ENCODE results near the gene ZNF554.

- TF ChIP-seq EZH2 (IDR thresholded peaks at IDR 0.05; ENCODE audit: borderline replicate concordance, low read depth, low read length, severe bottlenecking) = no peak
- no peak for TF ChIP-seq POLR2AphosphoS5 (IDR thresholded peaks at IDR 0.05; ENCODE audit: insufficient read depth, low read depth, low read length)
- TF ChIP-seq CTCF (IDR thresholded peaks at IDR 0.05; ENCODE audit: extremely low read depth in 1 of 2, insufficient read depth in 1 of 2, low read depth in 1 of 2, low read length in 2 of 2) = no peak
- TF ChIP-seq POLR2A (IDR thresholded peaks at IDR 0.05; ENCODE audit: low read depth, low read length) = no peak
- TF ChIP-seq JUN (IDR thresholded peaks at IDR 0.05; ENCODE audit: borderline replicate concordance, insufficient read depth, insufficient read length, low read depth) = no peak
- no peak for TF ChIP-seq MYC (IDR thresholded peaks at IDR 0.05; ENCODE audit: low read depth, low read length)
These were observed 19.2 kb upstream of the ZNF554 start for GRCh38 chr19:2800506-2800905.

Data from endothelial cell of umbilical vein (primary cell).